ENCODE results near the gene POU3F1. TPM values are rescaled to one million over a fixed set of nuclear protein-coding genes. Genes with fewer than 3 reads are reported as not detected.
A peak's percentile ranks its signal among the peaks of the same experiment; 100 is the strongest.

The POU3F1 gene
- total RNA-seq, 1 donor from 2014 or later, result 16.5 TPM

DNA sequence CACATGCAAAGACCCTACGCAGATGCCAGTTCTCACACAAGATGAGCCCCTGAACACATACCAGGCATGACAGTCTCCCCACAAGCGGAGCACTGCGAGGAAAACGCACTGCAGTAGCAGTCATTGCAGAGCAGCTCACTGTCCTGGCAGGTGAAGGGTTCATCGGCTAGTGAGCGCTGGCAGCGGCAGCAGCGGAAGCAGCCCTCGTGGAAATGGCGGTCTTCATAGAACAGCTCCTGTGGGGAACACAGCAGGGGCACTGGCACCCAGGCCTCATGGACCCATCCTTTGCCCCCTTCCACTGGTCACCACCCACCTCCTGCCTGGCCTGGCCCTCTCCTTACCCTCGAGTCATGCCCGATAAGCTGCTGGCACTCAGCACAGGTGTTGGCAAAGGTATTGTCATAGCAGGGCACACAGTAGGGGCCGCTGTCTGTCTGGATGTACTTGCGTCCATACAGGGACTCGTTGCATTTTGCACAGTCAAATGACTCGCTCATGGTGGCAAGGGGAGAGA, 47.6 kb downstream of the POU3F1 start:
- Mint-ChIP-seq H3K9me3 (no peaks in the 10 kb centered on the region), H3K4me3 (peak overlapping the region; percentile 71), H3K27ac (peak overlapping the region; percentile 93), H3K36me3 (peaks cover 16% of the 10 kb centered on the region), H3K27me3 (ENCODE audit: insufficient read depth, low read depth) (peaks cover 4% of the 10 kb centered on the region), H3K4me1 (peaks cover 43% of the 10 kb centered on the region)
- no peaks in the 10 kb centered on the region for H3K27me3 ChIP-seq
- no peaks in the 10 kb centered on the region for H3K9me3 ChIP-seq (ENCODE audit: low read depth)
- H3K4me2 ChIP-seq, result no peak overlapping the region
- H4K20me1 ChIP-seq (ENCODE audit: low read depth), result peaks cover 2% of the 10 kb centered on the region
- no peak overlapping the region for H3K9ac ChIP-seq
- H3K4me3 ChIP-seq, result no peak overlapping the region
- H3K36me3 ChIP-seq, result no peaks in the 10 kb centered on the region
- peaks cover 24% of the 10 kb centered on the region for H3K79me2 ChIP-seq (ENCODE audit: low read depth)
- H3K27ac ChIP-seq, result no peak overlapping the region
- H2AFZ ChIP-seq (replicated peaks), result no peak overlapping the region
- peaks cover 13% of the 10 kb centered on the region for H3F3A ChIP-seq (ENCODE audit: low read depth)
- DNase-seq (ENCODE audit: low spot score), result no peak
- H3K4me1 ChIP-seq, result peaks cover 29% of the 10 kb centered on the region
- TF ChIP-seq CTCF (IDR thresholded peaks at IDR 0.05) (no peak), EZH2 (IDR thresholded peaks at IDR 0.05) (no peak), EZH2phosphoT487 (IDR thresholded peaks at IDR 0.05) (no peak)

DNA sequence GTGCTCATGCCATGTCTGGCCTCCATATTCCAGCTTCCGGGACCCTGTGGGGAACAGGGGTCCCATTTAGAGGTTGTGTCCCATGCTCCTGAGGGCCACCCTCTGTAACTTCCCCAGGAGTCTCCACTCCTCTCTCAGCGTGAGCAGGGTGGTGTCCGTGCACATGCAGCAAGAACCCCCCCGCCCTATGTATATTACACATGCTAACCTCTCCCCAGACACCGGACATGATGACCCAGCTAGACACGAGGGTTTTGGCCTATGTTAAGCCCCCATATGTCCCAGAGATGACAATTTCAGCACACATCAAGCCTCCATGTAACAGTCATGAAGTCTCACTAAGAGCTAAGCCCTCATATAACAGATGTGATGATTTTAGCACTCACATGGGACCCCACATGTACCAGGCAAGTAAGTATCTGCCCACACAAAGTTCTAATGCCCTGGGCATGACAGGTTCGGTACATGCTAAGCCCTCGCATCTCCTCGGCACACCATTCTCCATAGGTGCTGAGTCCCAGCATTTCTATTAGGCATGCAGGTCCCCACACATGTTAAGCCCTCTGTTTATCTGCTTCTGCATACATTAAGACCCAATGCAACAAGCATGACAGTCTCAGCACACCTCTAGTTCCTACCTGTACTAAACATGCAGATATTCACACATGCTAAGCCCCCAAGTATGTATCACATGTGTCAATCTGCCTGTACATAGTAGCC, 48.3 kb downstream of the POU3F1 start:
- Histone ChIP-seq H3K36me3 (no peaks in the 10 kb centered on the region), H3K9ac (no peak overlapping the region), H2AFZ (replicated peaks) (no peak overlapping the region), H3K4me3 (no peak overlapping the region), H3K4me2 (no peak overlapping the region), H3K79me2 (ENCODE audit: low read depth) (peaks cover 17% of the 10 kb centered on the region), H3K27ac (no peak overlapping the region), H3F3A (ENCODE audit: low read depth) (peaks cover 13% of the 10 kb centered on the region), H4K20me1 (ENCODE audit: low read depth) (no peaks in the 10 kb centered on the region), H3K9me3 (ENCODE audit: low read depth) (no peaks in the 10 kb centered on the region), H3K27me3 (no peaks in the 10 kb centered on the region), H3K4me1 (peaks cover 22% of the 10 kb centered on the region)
- Mint-ChIP-seq H3K9me3 (no peaks in the 10 kb centered on the region), H3K4me3 (no peak overlapping the region), H3K4me1 (peaks cover 36% of the 10 kb centered on the region), H3K27me3 (ENCODE audit: insufficient read depth, low read depth) (peaks cover 4% of the 10 kb centered on the region), H3K36me3 (peaks cover 16% of the 10 kb centered on the region), H3K27ac (no peak overlapping the region)
- no peak for DNase-seq (ENCODE audit: low spot score)
- TF ChIP-seq EZH2 (IDR thresholded peaks at IDR 0.05) (no peak), CTCF (IDR thresholded peaks at IDR 0.05) (no peak), EZH2phosphoT487 (IDR thresholded peaks at IDR 0.05) (no peak)

GRCh38 chr1:37997256-37998088, 49.1 kb downstream of the POU3F1 start:
- H3K4me1 ChIP-seq, result peaks cover 21% of the 10 kb centered on the region
- no peak overlapping the region for H3K4me3 Mint-ChIP-seq
- no peak overlapping the region for H3K27ac Mint-ChIP-seq

More at GRCh38 chr1:37997256-37998088, 49.1 kb downstream of the POU3F1 start:
- no peaks in the 10 kb centered on the region for H4K20me1 ChIP-seq (ENCODE audit: low read depth)
- no peak overlapping the region for H3K4me2 ChIP-seq
- no peaks in the 10 kb centered on the region for H3K9me3 Mint-ChIP-seq
- no peaks in the 10 kb centered on the region for H3K27me3 ChIP-seq
- no peaks in the 10 kb centered on the region for H3K9me3 ChIP-seq (ENCODE audit: low read depth)
- peaks cover 16% of the 10 kb centered on the region for H3K36me3 Mint-ChIP-seq
- H3K27me3 Mint-ChIP-seq (ENCODE audit: insufficient read depth, low read depth), result peaks cover 4% of the 10 kb centered on the region
- TF ChIP-seq EZH2 (IDR thresholded peaks at IDR 0.05) (no peak), CTCF (IDR thresholded peaks at IDR 0.05) (no peak), EZH2phosphoT487 (IDR thresholded peaks at IDR 0.05) (no peak)
- H3K27ac ChIP-seq, result no peak overlapping the region
- H3K36me3 ChIP-seq, result no peaks in the 10 kb centered on the region
- H2AFZ ChIP-seq (replicated peaks), result no peak overlapping the region
- H3K4me1 Mint-ChIP-seq, result peaks cover 34% of the 10 kb centered on the region
- no peak for DNase-seq (ENCODE audit: low spot score)
- H3K4me3 ChIP-seq, result no peak overlapping the region
- H3K79me2 ChIP-seq (ENCODE audit: low read depth), result peaks cover 9% of the 10 kb centered on the region
- peaks cover 13% of the 10 kb centered on the region for H3F3A ChIP-seq (ENCODE audit: low read depth)
- no peak overlapping the region for H3K9ac ChIP-seq

Measured in neural progenitor cell (in vitro differentiated cells).